ENCODE results near the gene MGA.

Gene MGA

DNA sequence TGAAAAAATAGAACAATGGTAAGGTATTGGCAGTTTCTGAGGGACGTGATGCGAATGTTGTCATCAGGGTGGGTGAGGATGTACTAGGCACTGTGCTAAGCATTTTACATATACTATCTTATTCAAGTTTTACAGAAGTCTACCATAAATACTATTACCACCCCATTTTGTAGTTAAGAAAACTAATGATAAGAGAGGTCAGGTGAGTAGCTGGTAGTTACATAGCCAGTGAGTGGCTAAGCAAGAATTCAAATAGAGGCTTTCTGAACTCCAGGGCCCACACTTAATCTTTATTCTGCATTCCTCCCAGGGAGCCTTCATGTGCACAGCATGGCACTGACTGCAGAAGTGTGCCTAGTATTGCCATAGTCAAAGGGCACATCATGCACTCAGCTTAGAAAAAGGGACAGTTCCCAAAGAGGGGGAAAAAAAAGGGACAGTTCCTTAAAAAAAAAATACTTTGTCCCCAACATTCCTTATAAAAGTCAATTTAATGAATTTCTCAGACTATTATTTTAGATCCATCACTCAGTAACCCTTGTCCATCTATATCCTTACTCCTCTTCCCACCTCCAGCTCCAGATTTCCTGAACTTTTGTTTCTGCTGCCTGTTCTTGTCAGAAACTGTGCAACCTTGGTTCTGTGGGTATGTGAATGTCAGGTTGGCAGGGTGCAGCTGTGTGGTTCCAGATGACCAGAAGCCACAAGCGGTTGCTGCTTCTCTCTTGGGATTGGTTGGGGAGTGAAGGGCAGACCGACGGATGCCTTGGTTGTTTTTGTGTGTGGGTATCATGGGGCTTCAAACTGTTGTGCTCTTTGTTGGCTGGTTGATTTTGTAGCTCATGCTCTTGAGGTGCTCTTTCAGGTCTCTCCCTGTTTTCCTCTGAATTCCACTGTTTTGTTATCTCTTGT is 122.4 kb downstream of the MGA start:
- DNase-seq (ENCODE audit: low spot score) = no peak

DNA sequence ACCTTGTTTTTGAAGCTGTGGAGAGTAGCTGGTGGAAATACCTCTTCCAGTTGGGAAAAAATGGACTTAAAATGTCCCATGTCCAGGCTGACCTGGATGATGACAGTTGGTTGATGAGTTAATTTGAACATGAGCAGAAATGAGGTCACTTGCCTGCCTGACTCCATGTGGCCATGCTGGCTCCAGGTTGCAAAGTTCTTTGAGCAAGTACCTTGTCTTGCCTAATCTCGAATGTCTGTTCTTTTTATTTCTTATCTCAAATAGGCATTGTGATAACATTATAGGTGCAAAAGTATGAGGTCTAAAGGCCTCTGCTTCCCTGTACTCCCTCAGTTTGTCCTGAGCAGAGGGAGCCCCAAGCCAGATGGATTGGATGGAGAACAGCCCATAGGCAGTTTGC is 123.1 kb downstream of the MGA start:
- no peak for DNase-seq (ENCODE audit: low spot score)

- DNase-seq (ENCODE audit: low spot score) = no peak
Measured at GRCh38 chr15:41788262-41788661, 128.1 kb downstream of the MGA start.

DNA sequence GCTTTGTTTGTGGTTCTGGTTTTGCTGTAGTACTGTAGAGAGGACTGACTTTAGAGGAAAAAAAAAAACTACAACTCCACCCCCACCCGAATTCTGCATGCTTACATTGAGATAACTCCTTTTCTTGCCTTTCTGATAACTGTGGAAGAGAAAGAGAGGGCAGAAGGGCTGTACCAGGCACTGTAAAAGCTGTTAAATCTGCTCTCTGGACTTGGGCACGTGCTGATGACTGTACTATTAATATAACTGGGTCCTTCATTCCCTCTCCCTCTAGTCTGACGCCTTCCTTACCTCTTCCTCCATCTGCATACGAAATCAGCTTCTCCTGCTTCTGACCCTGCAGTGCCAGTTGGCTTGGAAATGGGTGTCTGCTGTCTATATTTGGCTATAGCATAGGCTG is 129.0 kb downstream of the MGA start:
- DNase-seq (ENCODE audit: low spot score) = no peak

- no peak for DNase-seq (ENCODE audit: low spot score)
Measured at GRCh38 chr15:41789662-41790061, 129.5 kb downstream of the MGA start.

GRCh38 chr15:41790169-41790568 is 130.0 kb downstream of the MGA start:
- DNase-seq (ENCODE audit: low spot score) = no peak

DNA sequence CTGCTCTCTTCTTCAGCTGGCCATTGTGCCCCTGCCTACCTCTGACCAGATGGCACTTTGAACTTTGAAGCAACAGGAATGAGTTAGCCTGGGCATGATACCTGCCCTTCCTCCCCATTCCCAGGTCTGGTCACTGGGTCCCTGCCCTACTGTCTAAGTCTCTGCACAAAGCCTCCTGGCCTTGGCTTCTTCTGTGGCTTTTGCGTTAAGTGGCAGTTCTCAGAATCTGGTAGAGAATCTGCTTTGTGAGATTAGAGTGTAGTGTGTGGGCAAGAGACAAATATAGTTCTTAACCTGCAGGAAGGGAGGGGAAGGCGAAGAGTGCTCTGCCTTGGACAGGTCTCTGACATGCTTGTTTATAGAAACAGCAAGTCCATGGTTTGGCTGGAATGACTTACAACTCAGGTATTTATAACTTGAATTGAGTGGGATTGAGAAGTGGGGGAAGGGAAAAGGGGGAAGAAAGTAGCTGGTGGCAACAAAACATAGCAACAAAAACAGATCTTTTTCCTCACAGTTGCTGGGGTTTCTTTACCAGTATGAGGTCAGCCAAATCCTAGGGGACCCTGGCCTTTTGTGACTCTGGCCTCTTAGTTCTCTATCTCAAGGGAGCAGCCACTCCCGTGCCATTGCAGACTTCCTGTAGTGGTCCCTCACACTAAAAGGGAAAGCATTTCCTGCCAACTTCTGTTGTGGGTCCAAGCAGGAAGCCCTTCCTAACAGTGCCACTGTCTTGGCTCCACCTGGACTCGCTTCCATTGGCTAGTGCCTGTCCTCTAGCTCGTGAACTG is 130.7 kb downstream of the MGA start:
- no peak for DNase-seq (ENCODE audit: low spot score)

- no peak for DNase-seq (ENCODE audit: low spot score)
Measured at GRCh38 chr15:41791547-41791937, 131.3 kb downstream of the MGA start.

DNA sequence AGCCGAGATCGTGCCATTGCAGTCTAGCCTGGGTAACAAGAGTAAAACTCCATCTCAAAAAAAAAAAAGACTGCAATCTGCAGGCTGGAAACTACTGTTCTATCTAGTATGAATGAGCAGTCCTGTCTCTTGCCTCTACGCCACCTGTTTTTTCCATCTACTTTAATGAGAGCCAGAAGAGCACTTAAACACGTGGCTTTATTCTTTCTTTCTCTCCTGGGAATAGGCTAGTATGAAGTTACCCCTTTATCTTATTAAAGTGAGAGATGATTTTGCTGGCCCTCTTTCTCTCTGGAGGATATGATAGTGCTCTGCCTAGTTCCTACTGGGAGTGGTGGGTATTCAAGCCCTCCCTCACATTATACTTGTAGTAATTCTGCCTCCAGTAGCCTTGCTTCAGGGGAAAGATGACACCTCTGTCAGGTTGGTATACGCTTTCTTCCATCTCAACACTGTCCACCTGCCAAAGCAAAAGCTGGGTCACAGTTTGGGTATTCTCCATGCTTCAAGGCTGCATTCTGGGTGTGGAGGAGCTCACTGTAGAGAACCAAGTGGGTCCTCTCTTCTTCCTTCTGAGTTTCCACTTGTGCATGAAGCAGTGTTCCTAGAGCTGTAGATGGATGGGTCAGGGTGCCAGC is 131.9 kb downstream of the MGA start:
- no peak for DNase-seq (ENCODE audit: low spot score)

DNA sequence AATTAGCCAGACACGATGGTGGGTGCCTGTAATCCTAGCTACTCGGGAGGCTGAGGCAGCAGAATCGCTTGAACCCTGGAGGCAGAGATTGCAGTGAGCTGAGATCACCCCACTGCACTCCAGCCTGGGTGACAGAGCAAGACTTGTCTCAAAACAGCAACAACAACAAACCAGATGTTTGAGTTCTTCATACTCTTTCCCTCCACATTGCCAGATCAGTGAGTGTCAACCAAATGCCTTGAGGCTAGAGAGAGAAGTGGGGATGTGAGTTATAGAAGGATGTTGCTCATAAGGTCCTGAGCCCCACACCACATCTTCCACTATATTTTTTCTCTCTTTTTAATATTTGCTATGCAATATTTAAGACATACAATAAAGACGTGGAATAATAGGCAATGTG is 133.9 kb downstream of the MGA start:
- DNase-seq (ENCODE audit: low spot score) = no peak

DNA sequence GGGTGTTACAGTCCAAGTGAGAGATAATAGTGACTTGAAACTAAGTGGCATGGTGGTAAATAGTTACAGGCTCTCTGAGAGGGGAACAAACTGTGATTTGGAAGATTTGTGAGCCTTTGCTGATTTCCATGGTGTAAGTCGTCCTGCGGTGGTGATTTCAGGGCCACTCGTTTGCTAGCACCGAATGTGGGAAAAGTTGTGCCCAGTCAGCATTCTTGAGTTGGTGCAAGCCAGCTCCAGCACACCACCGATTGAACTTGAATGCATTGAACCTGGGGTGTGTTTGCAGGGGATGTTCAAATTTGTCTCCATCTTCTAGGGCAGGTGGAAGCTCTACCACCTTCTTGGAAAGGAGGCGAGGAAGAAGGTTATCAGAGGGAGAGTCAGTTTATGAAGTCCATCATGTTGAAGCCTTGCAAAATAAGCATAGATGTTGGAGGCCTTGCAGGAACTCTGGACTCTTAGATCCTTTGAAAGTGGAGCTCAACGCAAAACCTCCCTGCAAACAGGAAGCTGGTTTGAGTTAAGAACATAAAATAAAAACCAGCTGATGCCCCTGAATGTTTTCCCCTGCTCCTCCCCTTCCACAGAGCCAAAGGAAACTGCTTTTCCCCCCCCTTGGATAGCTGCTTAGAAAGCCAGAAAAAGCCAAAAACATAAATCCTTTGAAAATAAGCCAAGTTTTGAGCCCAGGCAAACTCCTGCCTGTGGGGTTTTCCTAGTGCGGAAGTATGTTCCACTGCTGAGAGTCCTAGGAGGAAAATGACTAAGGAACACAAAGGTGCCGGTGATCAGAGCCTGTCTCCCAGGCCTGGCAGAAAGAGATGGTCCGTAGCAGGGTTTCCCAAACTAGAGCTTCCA is 136.0 kb downstream of the MGA start:
- DNase-seq (ENCODE audit: low spot score) = no peak

- no peak for DNase-seq (ENCODE audit: low spot score)
Measured at GRCh38 chr15:41797201-41797944, 137.2 kb downstream of the MGA start.

GRCh38 chr15:41798607-41799487 is 138.6 kb downstream of the MGA start:
- DNase-seq (ENCODE audit: low spot score) = no peak

DNA sequence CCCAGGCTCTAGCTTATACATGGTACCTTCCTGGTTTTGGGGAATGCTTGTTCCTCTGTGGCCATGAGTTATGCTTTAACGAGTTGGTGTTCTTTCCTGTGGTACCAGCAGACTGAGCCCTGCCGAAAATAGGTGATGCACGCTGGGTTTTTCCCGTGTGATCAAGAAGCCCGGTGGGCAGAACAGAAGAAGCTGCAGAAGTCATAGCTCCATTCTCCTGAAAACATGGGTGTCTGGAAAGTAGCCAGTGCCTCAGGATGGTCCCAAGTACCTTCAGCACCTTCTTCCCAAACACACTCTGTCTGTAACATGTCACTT is 139.2 kb downstream of the MGA start:
- no peak for DNase-seq (ENCODE audit: low spot score)

DNA sequence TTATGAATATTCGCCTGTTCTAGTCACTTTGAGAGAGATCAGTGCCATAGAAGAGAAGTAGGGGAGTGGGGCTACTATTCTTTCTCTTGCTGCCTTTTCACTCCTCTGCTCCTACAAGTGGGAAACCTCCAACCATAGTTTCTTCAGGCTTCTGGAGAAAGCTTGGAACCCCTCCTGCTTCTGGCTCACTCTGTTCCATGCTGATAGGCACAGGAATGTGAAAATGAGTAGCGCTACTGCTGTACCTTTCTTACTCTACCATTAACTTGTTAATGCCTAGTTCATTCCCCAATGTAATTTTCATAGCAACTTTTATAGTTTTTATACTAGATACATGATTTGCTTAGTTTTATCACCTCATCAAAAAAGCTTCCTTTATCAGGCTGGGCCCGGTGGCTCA is 141.0 kb downstream of the MGA start:
- DNase-seq (ENCODE audit: low spot score) = no peak

- no peak for DNase-seq (ENCODE audit: low spot score)
Measured at GRCh38 chr15:41801850-41802455, 141.7 kb downstream of the MGA start.

- no peak for DNase-seq (ENCODE audit: low spot score)
Measured at GRCh38 chr15:41804361-41804760, 144.2 kb downstream of the MGA start.

DNA sequence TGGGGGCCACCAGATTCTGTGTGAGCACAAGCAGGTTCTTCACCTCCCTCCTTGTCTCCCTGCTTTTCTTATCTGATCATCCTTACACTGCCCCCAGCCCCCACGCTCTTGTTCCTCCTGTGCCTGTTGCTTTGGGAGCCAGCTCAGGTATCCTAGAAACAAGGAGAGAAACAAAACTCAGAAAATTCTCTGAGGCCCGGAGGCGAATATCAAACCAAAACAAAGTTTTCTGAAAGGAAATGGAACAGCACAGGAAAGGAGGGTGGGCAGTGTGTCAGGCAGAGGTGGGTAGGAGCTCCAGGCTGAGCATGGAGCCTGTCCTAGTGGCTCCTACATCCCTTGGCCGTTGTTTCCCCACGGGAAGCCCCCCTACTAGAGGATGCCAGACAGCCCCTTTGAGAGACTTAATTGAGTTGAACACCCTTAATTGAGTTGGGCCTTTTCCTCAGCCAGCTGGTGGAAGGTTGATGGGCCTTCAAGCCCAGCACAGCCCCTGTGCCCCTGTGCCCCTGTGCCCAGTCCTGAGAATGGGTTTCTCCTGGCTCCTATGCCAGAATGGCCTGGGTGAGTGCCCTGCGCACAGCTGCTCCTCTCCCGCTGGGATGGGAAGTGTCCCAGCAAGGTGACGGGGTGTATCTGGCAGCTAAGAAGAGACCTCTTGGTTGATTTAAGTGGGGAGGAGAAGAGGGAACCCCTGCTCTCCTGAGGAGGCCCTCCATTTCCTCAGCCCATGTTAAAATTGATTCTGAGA is 144.9 kb downstream of the MGA start:
- no peak for DNase-seq (ENCODE audit: low spot score)

DNA sequence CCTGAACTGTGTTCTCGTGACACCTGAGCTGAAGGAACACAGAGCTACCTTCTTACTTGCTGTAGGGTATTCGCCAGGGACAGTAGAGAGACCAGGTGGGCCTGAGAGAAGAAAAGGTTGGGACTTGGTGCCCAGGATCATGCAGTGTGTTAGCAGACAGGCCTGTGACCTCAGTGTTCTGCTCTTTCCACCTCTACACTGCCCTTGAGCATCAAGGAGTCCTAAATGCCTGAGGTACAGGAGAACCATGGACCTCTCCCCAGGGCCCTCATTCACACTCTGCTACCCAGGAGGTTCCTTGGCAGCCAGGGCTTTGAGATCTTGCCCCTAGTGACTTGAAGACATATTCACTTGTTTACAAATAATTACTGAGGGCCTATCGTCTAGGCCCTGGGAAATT is 145.5 kb downstream of the MGA start:
- no peak for DNase-seq (ENCODE audit: low spot score)
